Neural cell (in vitro differentiated cells): ENCODE measurements around the gene RPL22.

Experiments used
- CTCF ChIP-seq: fragments of 450-650 bp; IDR thresholded peaks from 2 replicates; pipeline ENCODE4 v1.5.1; 2014; ENCODE audit warnings: antibody characterized with exemption, mild to moderate bottlenecking, moderate library complexity; ENCODE audit not compliant: poor library complexity, severe bottlenecking
- EZH2 ChIP-seq: fragments of 200-600, 300-800 bp; shearing (Covaris generic), sonication (generic); IDR thresholded peaks from 2 replicates; pipeline ENCODE4 v1.6.1; 2014; ENCODE audit warnings: antibody characterized with exemption, low read length, borderline replicate concordance, mild to moderate bottlenecking; ENCODE audit not compliant: insufficient read depth, poor library complexity, severe bottlenecking

GRCh38 chr1:6157528-6158174 is 41.7 kb downstream of the RPL22 start:
- TF ChIP-seq CTCF, result no peak
- TF ChIP-seq EZH2, result no peak
